ENCODE data around the gene YOD1. TPM values are rescaled to one million over a fixed set of nuclear protein-coding genes. Genes with fewer than 3 reads are reported as not detected.

YOD1 gene
- total RNA-seq (5.6 and 6.2 TPM in 2 replicates), polyA plus RNA-seq (2.5 and 3.0 TPM in 2 replicates), polyA minus RNA-seq (ENCODE audit: low replicate concordance) (0.63 and 0.79 TPM in 2 replicates)
- polyA plus RNA-seq (2012), result 2.2 and 2.6 TPM in 2 replicates

DNA sequence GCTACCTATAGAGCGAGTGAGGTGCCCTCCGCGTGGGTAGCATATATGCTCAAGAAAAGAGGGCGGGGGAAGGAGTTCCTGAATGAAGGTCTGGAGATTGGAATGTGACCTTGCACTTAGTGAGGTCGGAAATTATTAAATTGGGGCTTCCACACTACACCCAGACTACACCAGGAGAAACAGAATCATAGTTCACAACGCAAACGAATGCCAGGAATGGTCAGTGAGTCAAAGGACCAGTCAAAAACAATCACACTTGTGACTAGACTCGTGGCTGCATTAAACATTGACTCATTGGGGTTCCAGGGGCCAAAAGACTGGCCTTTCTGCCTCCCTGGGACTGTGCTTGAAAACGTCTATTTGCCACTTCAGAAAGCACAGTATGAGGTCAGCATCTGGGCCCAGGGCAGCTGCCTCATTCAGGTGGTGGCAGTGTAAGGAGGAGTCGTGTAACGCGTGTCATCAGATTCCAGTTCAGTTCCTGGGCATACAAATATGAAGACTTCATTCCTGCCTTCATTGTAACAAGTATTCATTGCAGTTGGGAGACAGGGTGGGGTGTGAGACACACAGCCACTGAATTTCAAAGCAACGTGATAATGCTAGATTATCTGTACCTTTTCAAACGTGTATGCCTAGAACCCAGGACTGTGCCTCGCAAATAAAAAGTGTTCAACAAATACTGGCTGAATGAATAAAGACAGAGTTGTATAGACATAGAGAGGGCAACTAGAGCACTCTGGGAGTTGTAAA is at the start of gene YOD1:
Gene YOD1, minus strand, starts transcription at position 18 of the 753 bp plus-strand sequence. CDS start 178 bp downstream, outside the sequence.
- Histone ChIP-seq H4K20me1 (ENCODE audit: control insufficient read depth, extremely low read depth, insufficient read depth, low read length) (no peaks in the 10 kb centered on the region), H2AFZ (ENCODE audit: low read length) (peak within 1 kb of the TSS; percentile 93), H3K9ac (ENCODE audit: insufficient read depth, low read length) (peak within 1 kb of the TSS; percentile 93), H3K4me1 (ENCODE audit: control insufficient read depth, extremely low read depth, insufficient read depth, low read length) (no peaks in the 10 kb centered on the region), H3K4me2 (ENCODE audit: extremely low read depth, insufficient read depth, low read length) (peak within 1 kb of the TSS; percentile 72), H3K79me2 (ENCODE audit: control insufficient read depth, insufficient read depth, low read length) (peaks cover 25% of the 10 kb centered on the region), H3K4me3 (replicated peaks in 1 of 4; ENCODE audit: control extremely low read depth in 1 of 4, insufficient read depth in 1 of 4, low read depth in 3 of 4, low read length in 4 of 4) (peak within 1 kb of the TSS; percentile 88 to 99 (median 92)), H3K27me3 (ENCODE audit: control insufficient read depth, insufficient read depth, low read length) (no peaks in the 10 kb centered on the region), H3K36me3 (ENCODE audit: control insufficient read depth, insufficient read depth, low read length) (peaks cover 5% of the 10 kb centered on the region), H3K9me3 (ENCODE audit: control insufficient read depth, insufficient read depth, low read depth, low read length) (no peaks in the 10 kb centered on the region), H3K27ac (ENCODE audit: insufficient read depth, low read length) (peak within 1 kb of the TSS; percentile 92)
- TF ChIP-seq CTCF (conservative IDR thresholded peaks at IDR 0.05 in 1 of 2, IDR thresholded peaks at IDR 0.05 in 1 of 2; ENCODE audit: low read depth in 1 of 2, low read length in 2 of 2) (no peak), EZH2 (IDR thresholded peaks at IDR 0.05; ENCODE audit: low read length, missing control alignments) (no peak)
- peak in 1 of 2 donors; percentile 79 for DNase-seq (ENCODE audit: low read depth in 2 of 2)

GRCh38 chr1:207097871-207098324 is 46.9 kb upstream of the YOD1 start:
- Histone ChIP-seq H4K20me1 (ENCODE audit: control insufficient read depth, extremely low read depth, insufficient read depth, low read length) (no peaks in the 10 kb centered on the region), H3K36me3 (ENCODE audit: control insufficient read depth, insufficient read depth, low read length) (no peaks in the 10 kb centered on the region), H3K4me3 (replicated peaks in 1 of 4; ENCODE audit: control extremely low read depth in 1 of 4, insufficient read depth in 1 of 4, low read depth in 3 of 4, low read length in 4 of 4) (no peak overlapping the region), H3K27me3 (ENCODE audit: control insufficient read depth, insufficient read depth, low read length) (no peaks in the 10 kb centered on the region), H3K27ac (ENCODE audit: insufficient read depth, low read length) (no peak overlapping the region), H3K4me2 (ENCODE audit: extremely low read depth, insufficient read depth, low read length) (no peak overlapping the region), H3K9me3 (ENCODE audit: control insufficient read depth, insufficient read depth, low read depth, low read length) (no peaks in the 10 kb centered on the region), H2AFZ (ENCODE audit: low read length) (no peak overlapping the region), H3K79me2 (ENCODE audit: control insufficient read depth, insufficient read depth, low read length) (no peaks in the 10 kb centered on the region), H3K4me1 (ENCODE audit: control insufficient read depth, extremely low read depth, insufficient read depth, low read length) (no peaks in the 10 kb centered on the region), H3K9ac (ENCODE audit: insufficient read depth, low read length) (no peak overlapping the region)
- no peak for DNase-seq (ENCODE audit: low read depth in 2 of 2)
- no peak for TF ChIP-seq CTCF (conservative IDR thresholded peaks at IDR 0.05 in 1 of 2, IDR thresholded peaks at IDR 0.05 in 1 of 2; ENCODE audit: low read depth in 1 of 2, low read length in 2 of 2)

- no peak overlapping the region for H3K4me2 ChIP-seq (ENCODE audit: extremely low read depth, insufficient read depth, low read length)
- TF ChIP-seq EZH2 (IDR thresholded peaks at IDR 0.05; ENCODE audit: low read length, missing control alignments) (no peak), CTCF (conservative IDR thresholded peaks at IDR 0.05 in 1 of 2, IDR thresholded peaks at IDR 0.05 in 1 of 2; ENCODE audit: low read depth in 1 of 2, low read length in 2 of 2) (no peak)
- H3K27me3 ChIP-seq (ENCODE audit: control insufficient read depth, insufficient read depth, low read length), result no peaks in the 10 kb centered on the region
- H3K4me3 ChIP-seq (replicated peaks in 1 of 4; ENCODE audit: control extremely low read depth in 1 of 4, insufficient read depth in 1 of 4, low read depth in 3 of 4, low read length in 4 of 4), result no peak overlapping the region
- no peaks in the 10 kb centered on the region for H3K36me3 ChIP-seq (ENCODE audit: control insufficient read depth, insufficient read depth, low read length)
- H3K27ac ChIP-seq (ENCODE audit: insufficient read depth, low read length), result no peak overlapping the region
- no peaks in the 10 kb centered on the region for H3K9me3 ChIP-seq (ENCODE audit: control insufficient read depth, insufficient read depth, low read depth, low read length)
- no peaks in the 10 kb centered on the region for H3K4me1 ChIP-seq (ENCODE audit: control insufficient read depth, extremely low read depth, insufficient read depth, low read length)
- H3K79me2 ChIP-seq (ENCODE audit: control insufficient read depth, insufficient read depth, low read length), result no peaks in the 10 kb centered on the region
- no peak overlapping the region for H2AFZ ChIP-seq (ENCODE audit: low read length)
- H4K20me1 ChIP-seq (ENCODE audit: control insufficient read depth, extremely low read depth, insufficient read depth, low read length), result no peaks in the 10 kb centered on the region
- no peak overlapping the region for H3K9ac ChIP-seq (ENCODE audit: insufficient read depth, low read length)
- DNase-seq (ENCODE audit: low read depth in 2 of 2), result no peak
These were observed 42.9 kb upstream of the YOD1 start for GRCh38 chr1:207093944-207094343.

All from fibroblast of lung (primary cell).